Measurements from ENCODE around the gene RAB35.

RAB35 gene

DNA sequence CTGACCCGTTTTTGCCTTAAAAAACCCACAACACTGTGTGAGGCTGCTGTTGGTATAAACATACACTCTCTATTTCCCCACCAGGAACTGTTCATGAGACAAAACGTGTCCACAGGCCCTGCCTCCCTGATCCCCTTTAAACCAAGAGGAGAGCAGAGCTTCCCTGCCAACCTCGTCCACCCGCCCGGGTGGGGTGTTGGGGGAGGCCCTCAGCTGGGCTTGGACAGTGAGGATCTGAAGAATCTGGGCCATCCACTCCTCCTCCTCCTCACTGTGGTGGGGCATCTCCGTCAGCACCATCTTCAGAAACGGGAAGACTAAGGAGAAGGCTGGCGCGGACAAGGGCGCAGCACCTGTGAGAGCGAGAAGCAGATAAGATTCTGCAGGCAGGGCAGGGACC is 41.1 kb upstream of the RAB35 start:
- TF ChIP-seq, protein P1, sequence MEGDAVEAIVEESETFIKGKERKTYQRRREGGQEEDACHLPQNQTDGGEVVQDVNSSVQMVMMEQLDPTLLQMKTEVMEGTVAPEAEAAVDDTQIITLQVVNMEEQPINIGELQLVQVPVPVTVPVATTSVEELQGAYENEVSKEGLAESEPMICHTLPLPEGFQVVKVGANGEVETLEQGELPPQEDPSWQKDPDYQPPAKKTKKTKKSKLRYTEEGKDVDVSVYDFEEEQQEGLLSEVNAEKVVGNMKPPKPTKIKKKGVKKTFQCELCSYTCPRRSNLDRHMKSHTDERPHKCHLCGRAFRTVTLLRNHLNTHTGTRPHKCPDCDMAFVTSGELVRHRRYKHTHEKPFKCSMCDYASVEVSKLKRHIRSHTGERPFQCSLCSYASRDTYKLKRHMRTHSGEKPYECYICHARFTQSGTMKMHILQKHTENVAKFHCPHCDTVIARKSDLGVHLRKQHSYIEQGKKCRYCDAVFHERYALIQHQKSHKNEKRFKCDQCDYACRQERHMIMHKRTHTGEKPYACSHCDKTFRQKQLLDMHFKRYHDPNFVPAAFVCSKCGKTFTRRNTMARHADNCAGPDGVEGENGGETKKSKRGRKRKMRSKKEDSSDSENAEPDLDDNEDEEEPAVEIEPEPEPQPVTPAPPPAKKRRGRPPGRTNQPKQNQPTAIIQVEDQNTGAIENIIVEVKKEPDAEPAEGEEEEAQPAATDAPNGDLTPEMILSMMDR (IDR thresholded peaks at IDR 0.05; ENCODE audit: low read depth, low read length): no peak
- TF ChIP-seq POLR2A (IDR thresholded peaks at IDR 0.05; ENCODE audit: extremely low read depth, insufficient read length): no peak
- no peak for TF ChIP-seq MYC (IDR thresholded peaks at IDR 0.05; ENCODE audit: low read depth, low read length)
- TF ChIP-seq, protein P2, sequence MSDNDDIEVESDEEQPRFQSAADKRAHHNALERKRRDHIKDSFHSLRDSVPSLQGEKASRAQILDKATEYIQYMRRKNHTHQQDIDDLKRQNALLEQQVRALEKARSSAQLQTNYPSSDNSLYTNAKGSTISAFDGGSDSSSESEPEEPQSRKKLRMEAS (IDR thresholded peaks at IDR 0.05; ENCODE audit: low read depth, low read length): no peak
- DNase-seq (ENCODE audit: low read depth): no peak
- H3K4me3 ChIP-seq (ENCODE audit: low read depth, low read length): no peak overlapping the region

DNA sequence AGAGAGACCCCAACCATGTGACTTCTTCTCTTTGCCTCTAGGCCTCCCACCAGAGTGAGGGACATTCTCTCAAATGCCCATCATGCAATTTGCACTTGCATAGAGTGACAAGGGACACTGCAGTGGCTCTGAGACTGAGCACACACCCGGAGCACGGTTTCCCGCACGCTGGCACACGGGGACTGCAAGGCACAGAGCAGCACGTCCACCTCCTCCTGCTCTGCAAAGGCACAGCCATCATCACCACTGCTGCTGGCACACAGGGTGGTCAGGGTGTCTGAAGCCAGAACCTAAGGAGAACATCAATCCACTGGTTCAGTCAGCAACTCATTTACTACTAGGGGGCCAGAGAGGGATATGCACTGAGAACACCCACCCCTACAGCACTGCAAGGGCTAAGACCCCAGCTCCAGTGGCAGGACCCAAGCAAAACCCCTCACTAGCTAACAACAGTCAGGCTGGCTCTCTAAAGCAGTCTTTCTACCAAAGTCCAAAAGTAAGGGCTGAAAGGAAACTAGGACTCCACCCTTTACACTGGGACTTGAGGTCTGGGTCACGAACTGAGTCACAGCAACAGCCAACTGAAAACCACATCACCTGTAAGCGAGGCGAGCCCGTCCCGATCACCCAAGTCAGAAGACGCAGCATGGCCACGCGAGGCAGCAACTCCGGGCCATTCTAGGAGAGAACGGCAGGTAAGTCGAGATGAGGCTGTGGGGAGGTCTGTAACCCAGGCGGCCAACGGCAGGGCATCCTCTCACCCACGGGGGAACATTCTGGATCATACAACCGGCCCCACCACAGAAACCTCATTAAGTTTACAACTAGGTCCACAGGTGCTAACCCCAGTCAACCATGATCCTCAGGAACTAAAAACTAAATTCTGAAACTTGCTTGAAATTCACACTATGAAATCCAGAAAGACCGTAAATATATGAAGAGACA is 40.0 kb upstream of the RAB35 start:
- DNase-seq (ENCODE audit: low read depth): no peak
- TF ChIP-seq MYC (IDR thresholded peaks at IDR 0.05; ENCODE audit: low read depth, low read length): no peak
- TF ChIP-seq POLR2A (IDR thresholded peaks at IDR 0.05; ENCODE audit: extremely low read depth, insufficient read length): no peak
- TF ChIP-seq, protein P1 (IDR thresholded peaks at IDR 0.05; ENCODE audit: low read depth, low read length): no peak
- TF ChIP-seq, protein P2 (IDR thresholded peaks at IDR 0.05; ENCODE audit: low read depth, low read length): no peak
- no peak overlapping the region for H3K4me3 ChIP-seq (ENCODE audit: low read depth, low read length)

DNA sequence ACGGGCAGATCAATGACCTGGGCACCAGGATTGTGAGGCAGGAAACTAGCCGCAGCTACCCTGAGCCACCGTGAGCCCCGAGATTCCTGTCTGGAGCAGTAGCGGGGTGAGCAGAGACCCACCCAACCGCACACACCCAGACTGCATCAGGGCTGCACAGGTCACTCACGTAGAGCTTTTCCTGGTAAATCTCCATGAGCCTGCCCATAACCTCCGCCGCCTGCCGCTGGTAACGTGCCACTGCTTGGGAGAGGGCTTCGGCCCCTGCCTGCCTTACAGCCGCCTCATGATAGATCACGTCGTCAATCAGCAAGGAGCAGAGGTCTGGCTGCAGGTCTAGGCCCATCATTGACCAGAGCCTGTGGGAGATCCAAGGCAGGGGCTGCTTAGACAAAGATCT is 38.5 kb upstream of the RAB35 start:
- no peak for TF ChIP-seq POLR2A (IDR thresholded peaks at IDR 0.05; ENCODE audit: extremely low read depth, insufficient read length)
- no peak for TF ChIP-seq MYC (IDR thresholded peaks at IDR 0.05; ENCODE audit: low read depth, low read length)
- TF ChIP-seq, protein P1 (IDR thresholded peaks at IDR 0.05; ENCODE audit: low read depth, low read length): no peak
- TF ChIP-seq, protein P2 (IDR thresholded peaks at IDR 0.05; ENCODE audit: low read depth, low read length): no peak
- DNase-seq (ENCODE audit: low read depth): no peak
- no peak overlapping the region for H3K4me3 ChIP-seq (ENCODE audit: low read depth, low read length)

DNA sequence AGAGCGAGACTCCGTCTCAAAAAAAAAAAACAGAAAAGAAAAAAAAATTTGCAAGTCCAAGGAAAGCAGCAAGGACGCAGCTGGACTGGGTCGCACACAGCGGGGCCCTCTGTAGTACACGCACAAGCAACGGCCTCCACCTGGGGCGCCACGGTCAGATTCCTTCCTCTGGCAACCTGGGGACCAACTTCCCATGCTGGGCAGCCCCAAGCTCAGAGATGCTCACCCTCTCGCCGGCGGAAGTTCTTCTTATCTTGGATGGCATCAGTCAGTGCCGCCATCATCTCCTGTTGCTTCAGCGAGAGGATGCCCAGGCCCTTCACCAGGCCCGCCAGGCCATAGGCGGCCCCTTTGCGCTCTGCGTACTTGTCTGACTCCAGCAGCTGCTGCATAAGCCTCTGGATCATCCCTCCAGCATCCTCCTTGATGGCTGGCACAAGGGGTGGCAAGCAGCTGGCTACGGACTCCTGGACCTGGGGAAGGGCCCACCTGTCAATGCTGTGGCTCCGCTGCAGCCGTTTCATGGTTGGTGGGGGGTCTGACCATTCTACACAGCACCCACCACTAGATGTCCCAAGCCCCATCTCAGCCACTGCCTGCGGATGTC is 34.5 kb upstream of the RAB35 start:
- no peak overlapping the region for H3K4me3 ChIP-seq (ENCODE audit: low read depth, low read length)
- no peak for DNase-seq (ENCODE audit: low read depth)
- TF ChIP-seq MYC (IDR thresholded peaks at IDR 0.05; ENCODE audit: low read depth, low read length) (no peak), POLR2A (IDR thresholded peaks at IDR 0.05; ENCODE audit: extremely low read depth, insufficient read length) (no peak)
- TF ChIP-seq, protein P2 (IDR thresholded peaks at IDR 0.05; ENCODE audit: low read depth, low read length): no peak
- TF ChIP-seq, protein P1 (IDR thresholded peaks at IDR 0.05; ENCODE audit: low read depth, low read length): no peak

DNA sequence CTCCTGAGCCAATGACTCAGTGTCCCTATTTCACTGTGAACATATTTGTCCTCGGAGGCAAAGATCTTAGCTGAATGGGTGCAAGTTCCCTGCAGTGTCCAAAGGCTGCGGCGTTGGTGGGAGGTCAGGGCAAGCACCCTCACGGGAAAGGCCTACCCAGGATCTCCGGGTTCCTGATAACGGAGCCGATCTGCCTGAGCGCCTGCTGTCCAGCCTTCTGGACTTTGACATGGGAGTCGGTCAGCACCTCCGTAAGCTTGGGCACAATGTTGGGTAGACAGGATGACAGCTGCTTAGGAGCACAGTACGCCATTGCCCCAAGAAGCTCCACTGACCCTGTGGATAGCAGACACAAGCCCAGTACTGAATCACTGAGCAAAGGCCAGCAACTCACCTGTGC is 31.5 kb upstream of the RAB35 start:
- no peak for DNase-seq (ENCODE audit: low read depth)
- H3K4me3 ChIP-seq (ENCODE audit: low read depth, low read length): no peak overlapping the region
- TF ChIP-seq POLR2A (IDR thresholded peaks at IDR 0.05; ENCODE audit: extremely low read depth, insufficient read length) (no peak), MYC (IDR thresholded peaks at IDR 0.05; ENCODE audit: low read depth, low read length) (no peak)
- TF ChIP-seq, protein P1 (IDR thresholded peaks at IDR 0.05; ENCODE audit: low read depth, low read length): no peak
- TF ChIP-seq, protein P2 (IDR thresholded peaks at IDR 0.05; ENCODE audit: low read depth, low read length): no peak

All from NB4 (cell line).